Liver (tissue), 9 donors: ENCODE results near the gene KDM6A. TPM values are rescaled to one million over a fixed set of nuclear protein-coding genes. Genes with fewer than 3 reads are reported as not detected.

Source experiments
- DNase-seq: peaks from one replicate; pipeline ENCODE4 v3.0.0-alpha.2; 2017; ENCODE audit warnings: low spot score
- H3K27ac ChIP-seq, 2 donors: one replicate each; pipeline ENCODE4 v1.7.0; 2013; ENCODE audit warnings: inconsistent platforms in 2 of 2, low read length in 2 of 2, control low read depth in 1 of 2, low read depth in 1 of 2, mild to moderate bottlenecking in 1 of 2
- H3K27me3 ChIP-seq, 4 donors: one replicate each; pipeline versions ENCODE4 v1.6.1 to v1.7.0; 2013; ENCODE audit warnings: low read length in 3 of 4, inconsistent platforms in 1 of 4, mild to moderate bottlenecking in 1 of 4, moderate library complexity in 1 of 4; ENCODE audit not compliant: control insufficient read depth in 4 of 4, insufficient read depth in 4 of 4
- H3K36me3 ChIP-seq, 4 donors: one replicate each; pipeline versions ENCODE4 v1.6.1 to v1.7.0; 2013; ENCODE audit warnings: low read length in 3 of 4, mild to moderate bottlenecking in 3 of 4, low read depth in 1 of 4, moderate library complexity in 1 of 4; ENCODE audit not compliant: control insufficient read depth in 4 of 4, insufficient read depth in 3 of 4
- H3K4me1 ChIP-seq, 4 donors: one replicate each; pipeline versions ENCODE4 v1.6.1 to v1.7.0; 2013; ENCODE audit warnings: low read length in 3 of 4, mild to moderate bottlenecking in 3 of 4, moderate library complexity in 1 of 4; ENCODE audit not compliant: control insufficient read depth in 4 of 4, insufficient read depth in 4 of 4
- H3K4me3 ChIP-seq, 3 donors: one replicate each; pipeline versions ENCODE4 v1.6.1 to v1.7.0; 2013; ENCODE audit warnings: low read length in 3 of 3, control low read depth in 1 of 3, low read depth in 1 of 3, mild to moderate bottlenecking in 1 of 3
- H3K9ac ChIP-seq, 2 donors: one replicate each; pipeline ENCODE4 v1.7.0; 2013; ENCODE audit warnings: low read length in 2 of 2, mild to moderate bottlenecking in 2 of 2, moderate library complexity in 2 of 2, control low read depth in 1 of 2, low read depth in 1 of 2
- H3K9me3 ChIP-seq, 4 donors: one replicate each; pipeline versions ENCODE4 v1.6.1 to v1.7.0; 2013; ENCODE audit warnings: low read length in 3 of 4; ENCODE audit not compliant: control insufficient read depth in 4 of 4
- ATF3 ChIP-seq: IDR thresholded peaks from 2 replicates; pipeline ENCODE4 v1.6.1; 2016; ENCODE audit warnings: antibody characterized with exemption
- EGR1 ChIP-seq, 2 donors: IDR thresholded peaks; 2 replicates each; pipeline ENCODE4 v1.6.1; 2016 to 2018; ENCODE audit warnings: antibody characterized with exemption in 2 of 2, low read depth in 2 of 2
- FOXA1 ChIP-seq: IDR thresholded peaks from 2 replicates; pipeline ENCODE4 v1.6.1; 2016; ENCODE audit warnings: antibody characterized with exemption
- FOXA2 ChIP-seq: IDR thresholded peaks from 2 replicates; pipeline ENCODE4 v1.6.1; 2016; ENCODE audit warnings: antibody characterized with exemption
- GABPA ChIP-seq, 2 donors: IDR thresholded peaks in 1 of 2; conservative IDR thresholded peaks in 1 of 2; 2 replicates each; pipeline ENCODE4 v1.6.1; 2016; ENCODE audit warnings: antibody characterized with exemption in 2 of 2, mild to moderate bottlenecking in 1 of 2, moderate library complexity in 1 of 2
- HNF4A ChIP-seq, 2 donors: conservative IDR thresholded peaks; 2 replicates each; pipeline ENCODE4 v1.6.1; 2016; ENCODE audit warnings: antibody characterized with exemption in 2 of 2, mild to moderate bottlenecking in 2 of 2
- HNF4G ChIP-seq: IDR thresholded peaks from 2 replicates; pipeline ENCODE4 v1.6.1; 2016; ENCODE audit warnings: antibody characterized with exemption
- JUND ChIP-seq, 2 donors: IDR thresholded peaks; 2 replicates each; pipeline ENCODE4 v1.6.1; 2016; ENCODE audit warnings: antibody characterized with exemption in 2 of 2
- NR2F2 ChIP-seq: IDR thresholded peaks from 2 replicates; pipeline ENCODE4 v1.6.1; 2016; ENCODE audit warnings: antibody characterized with exemption
- RAD21 ChIP-seq, 2 donors: IDR thresholded peaks; 2 replicates each; pipeline ENCODE4 v1.6.1; 2016; ENCODE audit warnings: antibody characterized with exemption in 2 of 2, mild to moderate bottlenecking in 2 of 2
- RXRA ChIP-seq, 2 donors: IDR thresholded peaks; 2 replicates each; pipeline ENCODE4 v1.6.1; 2017 to 2018; ENCODE audit warnings: antibody characterized with exemption in 2 of 2, mild to moderate bottlenecking in 1 of 2
- SP1 ChIP-seq: IDR thresholded peaks from 2 replicates; pipeline ENCODE4 v1.6.1; 2018; ENCODE audit warnings: antibody characterized with exemption, mild to moderate bottlenecking
- TAF1 ChIP-seq: conservative IDR thresholded peaks from 2 replicates; pipeline ENCODE4 v1.6.1; 2016; ENCODE audit warnings: antibody characterized with exemption, mild to moderate bottlenecking
- YY1 ChIP-seq: IDR thresholded peaks from 2 replicates; pipeline ENCODE4 v1.6.1; 2016; ENCODE audit warnings: antibody characterized with exemption, mild to moderate bottlenecking
- WGBS: extraction: QIAGEN DNeasy Blood & Tissue Kit; methylation state at CpG from one replicate; pipeline ENCODE4 v1.1.7; 2013; 5-methylcytosine and 5-hydroxymethylcytosine counted together
- polyA plus RNA-seq, 2 donors: library from polyadenylated mRNA; stranded (reverse) in 1 of 2; unstranded in 1 of 2; fragments of 200-250 nt in 1 of 2; fragments of >200 nt in 1 of 2; fragmentation: Nextera tagmentation in 1 of 2; extraction: Ambion mirVana in 1 of 2; gene quantifications; one replicate each; pipeline versions ENCODE4 v1.2.1 to v1.2.3, GENCODE V29; 2013 to 2015
- total RNA-seq, 2 donors: library from RNA; depleted of rRNA; stranded (reverse); fragments of >200 nt; gene quantifications; one replicate each; pipeline ENCODE4 v1.2.3, GENCODE V29; 2014
- TF ChIP-seq, protein P1 (sequence below): fragments of 150-350 bp; IDR thresholded peaks from 2 replicates; pipeline ENCODE4 v1.5.1; 2017; ENCODE audit warnings: improper control_type of control experiment, low read depth, low read length; ENCODE audit not compliant: missing input control
- TF ChIP-seq, protein P2 (sequence below): IDR thresholded peaks from 2 replicates; pipeline ENCODE4 v1.6.1; 2016; ENCODE audit warnings: antibody characterized with exemption
- TF ChIP-seq, protein P3 (sequence below): IDR thresholded peaks from 2 replicates; pipeline ENCODE4 v1.6.1; 2016; ENCODE audit warnings: antibody characterized with exemption
- donor health status: healthy.
- donor health status: healthy.
- donor health status: healthy.
- donor health status: healthy.
- donor health status: healthy.

The KDM6A gene
- total and polyA plus RNA-seq, 4 donors: 5.3 to 30.2 (median 18.2) TPM

DNA sequence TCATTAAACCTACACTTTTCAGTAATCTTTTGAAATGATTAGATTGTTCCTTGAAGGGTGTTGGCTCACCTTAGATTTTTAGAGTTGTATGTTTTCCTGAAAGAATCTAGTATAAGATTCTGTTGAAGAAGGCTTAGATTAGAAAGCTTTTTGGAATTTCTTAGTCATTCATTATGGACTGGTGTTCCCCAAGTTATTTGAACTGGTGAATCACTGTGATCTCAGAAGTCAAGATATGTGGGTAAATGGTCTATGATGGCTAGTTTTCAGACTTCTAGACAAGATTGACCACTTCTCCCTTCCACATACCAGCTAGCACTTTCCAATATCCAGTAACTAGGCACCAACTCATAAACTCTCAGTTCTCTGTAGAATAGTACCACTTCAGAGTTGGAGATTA is 138.1 kb downstream of the KDM6A start:
- TF ChIP-seq RXRA (IDR thresholded peaks at IDR 0.05): no peak
- no peak for TF ChIP-seq RAD21 (IDR thresholded peaks at IDR 0.05)
- TF ChIP-seq ATF3: no peak
- TF ChIP-seq YY1: no peak
- no peak for TF ChIP-seq FOXA2
- TF ChIP-seq, protein P1, sequence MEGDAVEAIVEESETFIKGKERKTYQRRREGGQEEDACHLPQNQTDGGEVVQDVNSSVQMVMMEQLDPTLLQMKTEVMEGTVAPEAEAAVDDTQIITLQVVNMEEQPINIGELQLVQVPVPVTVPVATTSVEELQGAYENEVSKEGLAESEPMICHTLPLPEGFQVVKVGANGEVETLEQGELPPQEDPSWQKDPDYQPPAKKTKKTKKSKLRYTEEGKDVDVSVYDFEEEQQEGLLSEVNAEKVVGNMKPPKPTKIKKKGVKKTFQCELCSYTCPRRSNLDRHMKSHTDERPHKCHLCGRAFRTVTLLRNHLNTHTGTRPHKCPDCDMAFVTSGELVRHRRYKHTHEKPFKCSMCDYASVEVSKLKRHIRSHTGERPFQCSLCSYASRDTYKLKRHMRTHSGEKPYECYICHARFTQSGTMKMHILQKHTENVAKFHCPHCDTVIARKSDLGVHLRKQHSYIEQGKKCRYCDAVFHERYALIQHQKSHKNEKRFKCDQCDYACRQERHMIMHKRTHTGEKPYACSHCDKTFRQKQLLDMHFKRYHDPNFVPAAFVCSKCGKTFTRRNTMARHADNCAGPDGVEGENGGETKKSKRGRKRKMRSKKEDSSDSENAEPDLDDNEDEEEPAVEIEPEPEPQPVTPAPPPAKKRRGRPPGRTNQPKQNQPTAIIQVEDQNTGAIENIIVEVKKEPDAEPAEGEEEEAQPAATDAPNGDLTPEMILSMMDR: no peak
- peaks cover 0 to 23% (median 12%) of the 10 kb centered on the region in 4 donors for H3K4me1 ChIP-seq
- DNase-seq: no peak
- H3K27ac ChIP-seq: no peak overlapping the region
- no peak overlapping the region for H3K9ac ChIP-seq
- H3K4me3 ChIP-seq: no peak overlapping the region
- H3K27me3 ChIP-seq: no peaks in the 10 kb centered on the region
- no peaks in the 10 kb centered on the region for H3K9me3 ChIP-seq
- H3K36me3 ChIP-seq: no peaks in the 10 kb centered on the region

GRCh38 chrX:45011597-45011996 is 138.6 kb downstream of the KDM6A start:
- H3K27ac ChIP-seq: no peak overlapping the region
- no peaks in the 10 kb centered on the region for H3K36me3 ChIP-seq
- H3K27me3 ChIP-seq: no peaks in the 10 kb centered on the region
- DNase-seq: no peak
- TF ChIP-seq, protein P1: no peak
- TF ChIP-seq, protein P2, sequence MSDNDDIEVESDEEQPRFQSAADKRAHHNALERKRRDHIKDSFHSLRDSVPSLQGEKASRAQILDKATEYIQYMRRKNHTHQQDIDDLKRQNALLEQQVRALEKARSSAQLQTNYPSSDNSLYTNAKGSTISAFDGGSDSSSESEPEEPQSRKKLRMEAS: no peak
- TF ChIP-seq, protein P3, sequence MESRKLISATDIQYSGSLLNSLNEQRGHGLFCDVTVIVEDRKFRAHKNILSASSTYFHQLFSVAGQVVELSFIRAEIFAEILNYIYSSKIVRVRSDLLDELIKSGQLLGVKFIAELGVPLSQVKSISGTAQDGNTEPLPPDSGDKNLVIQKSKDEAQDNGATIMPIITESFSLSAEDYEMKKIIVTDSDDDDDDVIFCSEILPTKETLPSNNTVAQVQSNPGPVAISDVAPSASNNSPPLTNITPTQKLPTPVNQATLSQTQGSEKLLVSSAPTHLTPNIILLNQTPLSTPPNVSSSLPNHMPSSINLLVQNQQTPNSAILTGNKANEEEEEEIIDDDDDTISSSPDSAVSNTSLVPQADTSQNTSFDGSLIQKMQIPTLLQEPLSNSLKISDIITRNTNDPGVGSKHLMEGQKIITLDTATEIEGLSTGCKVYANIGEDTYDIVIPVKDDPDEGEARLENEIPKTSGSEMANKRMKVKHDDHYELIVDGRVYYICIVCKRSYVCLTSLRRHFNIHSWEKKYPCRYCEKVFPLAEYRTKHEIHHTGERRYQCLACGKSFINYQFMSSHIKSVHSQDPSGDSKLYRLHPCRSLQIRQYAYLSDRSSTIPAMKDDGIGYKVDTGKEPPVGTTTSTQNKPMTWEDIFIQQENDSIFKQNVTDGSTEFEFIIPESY: no peak
- TF ChIP-seq HNF4A (conservative IDR thresholded peaks at IDR 0.05) (no peak), SP1 (no peak), RXRA (IDR thresholded peaks at IDR 0.05) (no peak), NR2F2 (no peak), HNF4G (no peak)
- peaks cover 0 to 23% (median 12%) of the 10 kb centered on the region in 4 donors for H3K4me1 ChIP-seq
- H3K9me3 ChIP-seq: no peaks in the 10 kb centered on the region
- WGBS: 100% methylated on average over 1 of the region's 1 CpG
- no peak overlapping the region for H3K4me3 ChIP-seq
- no peak overlapping the region for H3K9ac ChIP-seq

GRCh38 chrX:45017946-45018345 is 145.0 kb downstream of the KDM6A start:
- no peak for DNase-seq
- Histone ChIP-seq H3K27me3 (no peaks in the 10 kb centered on the region), H3K9ac (no peak overlapping the region), H3K4me1 (peaks cover 0 to 11% (median 2%) of the 10 kb centered on the region in 4 donors), H3K4me3 (no peak overlapping the region), H3K27ac (no peak overlapping the region), H3K36me3 (no peaks in the 10 kb centered on the region), H3K9me3 (no peaks in the 10 kb centered on the region)
- WGBS: 70% methylated on average over 3 of the region's 3 CpGs
- TF ChIP-seq, protein P2: no peak
- TF ChIP-seq, protein P1: no peak
- TF ChIP-seq GABPA (IDR thresholded peaks at IDR 0.05 in 1 of 2, conservative IDR thresholded peaks at IDR 0.05 in 1 of 2) (no peak), FOXA2 (no peak), EGR1 (IDR thresholded peaks at IDR 0.05; ENCODE audit: low read depth in 2 of 2) (no peak), RXRA (IDR thresholded peaks at IDR 0.05) (no peak), FOXA1 (no peak), YY1 (no peak), RAD21 (IDR thresholded peaks at IDR 0.05) (no peak), JUND (IDR thresholded peaks at IDR 0.05) (no peak), HNF4A (conservative IDR thresholded peaks at IDR 0.05) (no peak), TAF1 (no peak), HNF4G (no peak)
